Measurements from ENCODE around the gene CPEB4.

The CPEB4 gene

DNA sequence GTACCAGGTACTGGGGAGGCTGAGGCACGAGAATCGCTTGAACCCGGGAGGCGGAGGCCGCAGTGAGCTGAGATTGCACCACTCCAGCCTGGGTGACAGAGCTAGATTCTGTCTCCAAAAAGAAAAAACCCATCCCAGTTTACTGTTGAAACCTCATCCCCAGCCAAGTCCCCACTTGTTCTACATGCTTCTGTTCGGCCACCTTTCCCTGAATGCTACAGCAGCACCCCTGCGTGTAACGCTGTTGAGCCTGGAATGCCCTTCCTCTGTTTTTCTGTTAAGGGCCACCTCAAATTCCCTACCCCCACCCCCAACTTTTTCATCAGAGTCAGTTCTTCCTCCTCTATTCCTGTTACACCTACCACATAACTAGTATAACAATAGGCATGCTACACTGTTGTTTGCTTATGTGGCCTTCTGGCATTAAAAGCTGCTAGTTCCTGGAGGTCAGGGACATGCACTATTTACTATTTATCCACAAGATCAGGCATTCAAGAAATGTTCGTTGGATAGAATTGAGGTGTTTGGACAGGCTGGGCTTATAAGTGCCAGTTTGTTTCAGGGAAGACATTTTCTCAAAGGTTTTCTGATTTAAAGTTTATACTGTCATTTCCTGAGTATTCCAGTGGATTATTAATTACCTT is 53.7 kb downstream of the CPEB4 start:
- H4K8ac ChIP-seq (ENCODE audit: low read depth, low read length): no peak overlapping the region
- H3K79me2 ChIP-seq (ENCODE audit: control insufficient read depth, insufficient read depth, low read length, poor library complexity): no peaks in the 10 kb centered on the region
- WGBS (ENCODE audit: extremely low coverage, insufficient coverage, insufficient read length): no CpG with 5 or more reads among the region's 9 CpGs
- no peak overlapping the region for H3K27ac ChIP-seq (ENCODE audit: low read depth, low read length)
- no peak overlapping the region for H3K4me3 ChIP-seq (ENCODE audit: low read depth, low read length)
- no peaks in the 10 kb centered on the region for H3K27me3 ChIP-seq (ENCODE audit: insufficient read depth, low read length)
- no peak overlapping the region for H3K9ac ChIP-seq (ENCODE audit: low read length)
- H2AK5ac ChIP-seq (ENCODE audit: low read length): no peak overlapping the region
- no peak overlapping the region for H3K18ac ChIP-seq (ENCODE audit: low read length)
- peaks cover 4 to 7% of the 10 kb centered on the region in 2 experiments for H3K36me3 ChIP-seq (ENCODE audit: control insufficient read depth in 1 of 2, insufficient read depth in 2 of 2, low read length in 2 of 2)
- H3K4me1 ChIP-seq (ENCODE audit: control insufficient read depth in 1 of 2, insufficient read depth in 2 of 2, low read length in 2 of 2): peaks cover 0 to 3% of the 10 kb centered on the region in 2 experiments
- H3K9me3 ChIP-seq (ENCODE audit: insufficient read depth, low read depth, low read length): no peaks in the 10 kb centered on the region
- no peak overlapping the region for H2BK5ac ChIP-seq (ENCODE audit: low read depth, low read length, poor library complexity)
- no peak overlapping the region for H3K23ac ChIP-seq (ENCODE audit: low read length)
- no peak overlapping the region for H3K14ac ChIP-seq (ENCODE audit: low read length)
- no peak overlapping the region for H2BK120ac ChIP-seq (ENCODE audit: insufficient read depth, low read length, poor library complexity)
- H4K91ac ChIP-seq (ENCODE audit: low read depth, low read length): no peak overlapping the region
- no peak overlapping the region for H3K4me2 ChIP-seq (ENCODE audit: low read length)
- H3K79me1 ChIP-seq (ENCODE audit: low read length): no peaks in the 10 kb centered on the region
- H3K4ac ChIP-seq (ENCODE audit: low read depth, low read length): no peak overlapping the region
- H2AFZ ChIP-seq (ENCODE audit: insufficient read depth, low read length, poor library complexity): no peak overlapping the region
- H2BK12ac ChIP-seq (ENCODE audit: low read length): no peak overlapping the region
- H4K12ac ChIP-seq (ENCODE audit: low read depth, low read length): no peak overlapping the region
- DNase-seq: no peak

DNA sequence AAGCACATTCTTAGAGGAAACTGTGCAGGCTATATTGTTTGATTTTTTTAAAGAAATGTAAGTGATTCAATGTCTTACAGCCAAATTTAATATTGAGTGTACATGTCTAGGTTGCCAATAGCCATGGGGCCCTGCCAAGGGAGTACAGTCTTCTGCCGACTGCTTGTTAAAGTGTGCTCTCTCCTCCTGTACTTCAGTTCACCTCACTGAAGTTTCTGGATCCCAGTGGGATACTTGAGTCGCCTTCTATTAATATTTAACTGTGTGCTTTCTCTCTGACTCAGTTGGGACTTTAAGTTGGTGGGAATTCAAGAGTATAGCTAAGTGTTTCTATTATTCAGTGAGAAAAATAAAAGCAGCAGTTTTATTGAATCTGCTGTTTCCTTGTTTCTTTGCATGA is 56.4 kb downstream of the CPEB4 start:
- Histone ChIP-seq H3K9me3 (ENCODE audit: insufficient read depth, low read depth, low read length) (no peaks in the 10 kb centered on the region), H3K9ac (ENCODE audit: low read length) (no peak overlapping the region), H3K23ac (ENCODE audit: low read length) (no peak overlapping the region), H4K12ac (ENCODE audit: low read depth, low read length) (no peak overlapping the region), H3K4ac (ENCODE audit: low read depth, low read length) (no peak overlapping the region), H3K14ac (ENCODE audit: low read length) (no peak overlapping the region), H2BK12ac (ENCODE audit: low read length) (no peak overlapping the region), H3K27ac (ENCODE audit: low read depth, low read length) (no peak overlapping the region), H3K27me3 (ENCODE audit: insufficient read depth, low read length) (no peaks in the 10 kb centered on the region), H3K4me3 (ENCODE audit: low read depth, low read length) (no peak overlapping the region), H2AK5ac (ENCODE audit: low read length) (no peak overlapping the region), H3K36me3 (ENCODE audit: control insufficient read depth in 1 of 2, insufficient read depth in 2 of 2, low read length in 2 of 2) (peaks cover 1 to 15% of the 10 kb centered on the region in 2 experiments), H2BK5ac (ENCODE audit: low read depth, low read length, poor library complexity) (no peak overlapping the region), H2BK120ac (ENCODE audit: insufficient read depth, low read length, poor library complexity) (no peak overlapping the region), H3K79me1 (ENCODE audit: low read length) (no peaks in the 10 kb centered on the region), H3K4me1 (ENCODE audit: control insufficient read depth in 1 of 2, insufficient read depth in 2 of 2, low read length in 2 of 2) (peaks cover 0 to 3% of the 10 kb centered on the region in 2 experiments), H3K79me2 (ENCODE audit: control insufficient read depth, insufficient read depth, low read length, poor library complexity) (no peaks in the 10 kb centered on the region), H2AFZ (ENCODE audit: insufficient read depth, low read length, poor library complexity) (no peak overlapping the region), H4K8ac (ENCODE audit: low read depth, low read length) (no peak overlapping the region), H3K18ac (ENCODE audit: low read length) (no peak overlapping the region), H4K91ac (ENCODE audit: low read depth, low read length) (no peak overlapping the region), H3K4me2 (ENCODE audit: low read length) (no peak overlapping the region)
- WGBS (ENCODE audit: extremely low coverage, insufficient coverage, insufficient read length): no CpG with 5 or more reads among the region's 2 CpGs
- DNase-seq: no peak

DNA sequence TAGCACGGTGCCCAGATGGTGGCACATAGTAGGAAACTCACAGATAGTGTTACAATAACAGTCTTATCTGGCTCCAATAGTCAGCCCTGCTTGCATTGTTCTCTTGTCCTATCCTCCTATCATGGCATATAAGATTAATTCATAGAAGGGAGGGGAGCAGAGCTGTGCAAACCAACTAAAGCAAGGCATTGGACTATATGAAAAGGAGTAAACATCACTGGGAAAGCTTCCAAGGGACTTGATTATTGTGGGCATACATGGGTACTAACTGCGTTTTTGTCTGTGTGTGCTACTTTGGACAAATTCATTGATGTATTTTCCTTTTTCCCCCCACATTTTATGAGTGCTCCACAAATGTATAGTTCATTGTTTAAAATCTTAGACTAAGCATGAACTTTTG is 57.0 kb downstream of the CPEB4 start:
- Histone ChIP-seq H4K8ac (ENCODE audit: low read depth, low read length) (no peak overlapping the region), H2BK5ac (ENCODE audit: low read depth, low read length, poor library complexity) (no peak overlapping the region), H3K9ac (ENCODE audit: low read length) (no peak overlapping the region), H2BK120ac (ENCODE audit: insufficient read depth, low read length, poor library complexity) (no peak overlapping the region), H4K12ac (ENCODE audit: low read depth, low read length) (no peak overlapping the region), H3K4me3 (ENCODE audit: low read depth, low read length) (no peak overlapping the region), H3K23ac (ENCODE audit: low read length) (peak overlapping the region; percentile 5), H2AFZ (ENCODE audit: insufficient read depth, low read length, poor library complexity) (no peak overlapping the region), H2AK5ac (ENCODE audit: low read length) (no peak overlapping the region), H3K27me3 (ENCODE audit: insufficient read depth, low read length) (no peaks in the 10 kb centered on the region), H3K36me3 (ENCODE audit: control insufficient read depth in 1 of 2, insufficient read depth in 2 of 2, low read length in 2 of 2) (peaks cover 2 to 15% of the 10 kb centered on the region in 2 experiments), H3K9me3 (ENCODE audit: insufficient read depth, low read depth, low read length) (no peaks in the 10 kb centered on the region), H3K18ac (ENCODE audit: low read length) (no peak overlapping the region), H3K4ac (ENCODE audit: low read depth, low read length) (no peak overlapping the region), H3K79me1 (ENCODE audit: low read length) (no peaks in the 10 kb centered on the region), H3K4me1 (ENCODE audit: control insufficient read depth in 1 of 2, insufficient read depth in 2 of 2, low read length in 2 of 2) (peaks cover 0 to 3% of the 10 kb centered on the region in 2 experiments), H3K27ac (ENCODE audit: low read depth, low read length) (no peak overlapping the region), H2BK12ac (ENCODE audit: low read length) (no peak overlapping the region), H3K14ac (ENCODE audit: low read length) (no peak overlapping the region), H3K4me2 (ENCODE audit: low read length) (no peak overlapping the region), H4K91ac (ENCODE audit: low read depth, low read length) (no peak overlapping the region), H3K79me2 (ENCODE audit: control insufficient read depth, insufficient read depth, low read length, poor library complexity) (no peaks in the 10 kb centered on the region)
- no CpG with 5 or more reads among the region's 2 CpGs for WGBS (ENCODE audit: extremely low coverage, insufficient coverage, insufficient read length)
- DNase-seq: no peak

DNA sequence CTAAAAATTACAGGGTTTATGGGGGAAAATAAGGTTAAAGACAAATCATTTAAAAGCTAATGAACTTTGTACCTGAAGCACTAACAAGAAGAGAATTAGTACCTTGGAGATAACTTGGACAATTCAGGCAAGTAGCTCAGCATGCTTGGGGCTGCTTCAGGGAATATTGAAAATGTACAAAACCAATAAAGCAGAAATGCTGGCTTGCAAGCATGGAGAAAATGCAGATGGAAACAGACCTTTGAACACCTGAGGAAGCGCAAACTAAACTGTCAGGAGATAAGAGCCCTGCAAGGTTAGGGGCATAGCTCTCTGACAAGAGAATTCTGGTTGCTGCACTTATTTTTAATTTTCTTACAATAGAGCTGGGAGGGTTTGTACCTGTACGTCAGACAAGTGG is 58.2 kb downstream of the CPEB4 start:
- no peak for DNase-seq

More for the DNA sequence above, 58.2 kb downstream of the CPEB4 start:
- Histone ChIP-seq H2AK5ac (ENCODE audit: low read length) (no peak overlapping the region), H3K79me1 (ENCODE audit: low read length) (no peaks in the 10 kb centered on the region), H3K4ac (ENCODE audit: low read depth, low read length) (no peak overlapping the region), H3K18ac (ENCODE audit: low read length) (no peak overlapping the region), H4K12ac (ENCODE audit: low read depth, low read length) (no peak overlapping the region), H2BK120ac (ENCODE audit: insufficient read depth, low read length, poor library complexity) (no peak overlapping the region), H3K27me3 (ENCODE audit: insufficient read depth, low read length) (no peaks in the 10 kb centered on the region), H3K23ac (ENCODE audit: low read length) (no peak overlapping the region), H3K4me2 (ENCODE audit: low read length) (no peak overlapping the region), H2AFZ (ENCODE audit: insufficient read depth, low read length, poor library complexity) (no peak overlapping the region), H3K36me3 (ENCODE audit: control insufficient read depth in 1 of 2, insufficient read depth in 2 of 2, low read length in 2 of 2) (peaks cover 3 to 20% of the 10 kb centered on the region in 2 experiments), H3K14ac (ENCODE audit: low read length) (no peak overlapping the region), H2BK12ac (ENCODE audit: low read length) (no peak overlapping the region), H3K4me1 (ENCODE audit: control insufficient read depth in 1 of 2, insufficient read depth in 2 of 2, low read length in 2 of 2) (peaks cover 0 to 3% of the 10 kb centered on the region in 2 experiments), H4K91ac (ENCODE audit: low read depth, low read length) (no peak overlapping the region), H3K79me2 (ENCODE audit: control insufficient read depth, insufficient read depth, low read length, poor library complexity) (no peaks in the 10 kb centered on the region), H2BK5ac (ENCODE audit: low read depth, low read length, poor library complexity) (no peak overlapping the region), H3K27ac (ENCODE audit: low read depth, low read length) (no peak overlapping the region), H4K8ac (ENCODE audit: low read depth, low read length) (no peak overlapping the region), H3K9ac (ENCODE audit: low read length) (no peak overlapping the region), H3K9me3 (ENCODE audit: insufficient read depth, low read depth, low read length) (no peaks in the 10 kb centered on the region), H3K4me3 (ENCODE audit: low read depth, low read length) (no peak overlapping the region)
- no CpG with 5 or more reads among the region's 2 CpGs for WGBS (ENCODE audit: extremely low coverage, insufficient coverage, insufficient read length)
